A549 (cell line): Measurements from ENCODE around the gene DTD1. TPM values are rescaled to one million over a fixed set of nuclear protein-coding genes. Genes with fewer than 3 reads are reported as not detected.

Experiments used
- ATAC-seq, 2 experiments: fragments of 200-7000 bp in 1 of 2; fragments of >200 bp in 1 of 2; cut with Nextera tagmentation in 1 of 2; cut with Tn5 transposase in 1 of 2; 3 replicates each; pipeline versions ENCODE4 v1.8.0 to v1.9.1; 2018 to 2020; ENCODE audit warnings: mild to moderate bottlenecking in 1 of 2, moderate library complexity in 1 of 2
- CTCF ChIA-PET: fragments of 300-600 bp; sonication (Branson Sonifier 250); formaldehyde crosslinking; extraction: SDS; loops from one replicate; lab custom pipeline; 2021; ENCODE audit warnings: antibody characterized with exemption, inconsistent platforms; lab: Yijun Ruan, JAX
- POLR2A ChIA-PET: fragments of 350-600 bp; formaldehyde crosslinking; extraction: SDS; loops from one replicate; lab custom pipeline; 2021; ENCODE audit warnings: antibody characterized with exemption, inconsistent platforms; lab: Yijun Ruan, JAX
- DNase-seq, 2 experiments: peaks; one replicate each; pipeline versions ENCODE4 v3.0.0 to v3.0.0-alpha.2; 2011 to 2016; ENCODE audit warnings: low read depth in 1 of 2, low spot score in 1 of 2
- FAIRE-seq: peaks from 2 replicates; lab custom pipeline; 2011; peaks lifted over from hg19 to GRCh38; lab: Jason Lieb, UNC
- H3K27ac ChIP-seq, 2 experiments: fragments of >200 bp; sonication (Bioruptor Twin); formaldehyde crosslinking; 3 replicates each; pipeline ENCODE4 v1.5.1; 2016 to 2017
- H3K4me1 ChIP-seq: fragments of >200 bp; sonication (Bioruptor Twin); formaldehyde crosslinking; 3 replicates; pipeline ENCODE4 v1.6.1; 2016
- H3K4me2 ChIP-seq: fragments of >200 bp; sonication (Bioruptor Twin); formaldehyde crosslinking; 3 replicates; pipeline ENCODE4 v1.6.1; 2016
- H3K4me3 ChIP-seq: fragments of >200 bp; sonication (Bioruptor Twin); formaldehyde crosslinking; 3 replicates; pipeline ENCODE4 v1.5.1; 2016
- H3K9me3 ChIP-seq: fragments of >200 bp; sonication (Bioruptor Twin); formaldehyde crosslinking; 3 replicates; pipeline ENCODE4 v1.6.1; 2016
- CBX2 ChIP-seq: fragments of 200-600 bp; sonication (generic); IDR thresholded peaks from 2 replicates; pipeline ENCODE4 v1.6.1; 2016; ENCODE audit warnings: low read depth, mild to moderate bottlenecking, borderline replicate concordance
- CHD2 ChIP-seq: fragments of 150-350 bp; IDR thresholded peaks from 2 replicates; pipeline ENCODE4 v1.6.1; 2014; ENCODE audit warnings: low read length; ENCODE audit not compliant: partially characterized antibody
- ESRRA ChIP-seq: fragments of 150-350 bp; IDR thresholded peaks from 2 replicates; pipeline ENCODE4 v1.6.1; 2014; ENCODE audit warnings: mild to moderate bottlenecking, low read length, borderline replicate concordance
- FOSL2 ChIP-seq, 2 experiments: fragments of 450-650 bp in 1 of 2; fragments of >200 bp in 1 of 2; sonication (Bioruptor Twin) in 1 of 2; formaldehyde crosslinking; IDR thresholded peaks; 2 replicates each; pipeline versions ENCODE4 v1.5.0 to v1.6.1; 2016 to 2020; ENCODE audit warnings: mild to moderate bottlenecking in 1 of 2, moderate library complexity in 1 of 2
- FOXS1 ChIP-seq: fragments of 250-450 bp; sonication (Bioruptor Pico); IDR thresholded peaks from 2 replicates; pipeline ENCODE4 v1.5.0; 2020; ENCODE audit warnings: mild to moderate bottlenecking, moderate library complexity
- GATA3 ChIP-seq: IDR thresholded peaks from 2 replicates; pipeline ENCODE4 v1.6.1; 2012; ENCODE audit warnings: borderline replicate concordance
- HOXA7 ChIP-seq: fragments of 250-450 bp; sonication (Bioruptor Pico); IDR thresholded peaks from 2 replicates; pipeline ENCODE4 v1.5.0; 2020; ENCODE audit warnings: mild to moderate bottlenecking, moderate library complexity
- JUNB ChIP-seq: fragments of >200 bp; sonication (Bioruptor Twin); formaldehyde crosslinking; IDR thresholded peaks from 2 replicates; pipeline ENCODE4 v1.6.1; 2016
- KDM1A ChIP-seq: fragments of 200-600 bp; sonication (generic); IDR thresholded peaks from 2 replicates; pipeline ENCODE4 v1.6.1; 2016; ENCODE audit warnings: low read depth, mild to moderate bottlenecking
- KDM5A ChIP-seq: fragments of 200-600 bp; sonication (generic); IDR thresholded peaks from 2 replicates; pipeline ENCODE4 v1.6.1; 2016; ENCODE audit warnings: antibody characterized with exemption, mild to moderate bottlenecking
- MAFK ChIP-seq: fragments of 450-650 bp; IDR thresholded peaks from 2 replicates; pipeline ENCODE4 v1.6.1; 2014; ENCODE audit not compliant: partially characterized antibody
- NFE2L2 ChIP-seq: fragments of 150-350 bp; conservative IDR thresholded peaks from 2 replicates; pipeline ENCODE4 v1.6.1; 2014; ENCODE audit warnings: low read length
- NR3C1 ChIP-seq: fragments of >200 bp; sonication (Bioruptor Twin); formaldehyde crosslinking; IDR thresholded peaks from 3 replicates; pipeline ENCODE4 v1.6.1; 2017
- PHF8 ChIP-seq: fragments of 200-600 bp; sonication (generic); IDR thresholded peaks from 2 replicates; pipeline ENCODE4 v1.6.1; 2016; ENCODE audit warnings: low read depth, mild to moderate bottlenecking, antibody characterized with exemption, moderate library complexity, borderline replicate concordance
- RARB ChIP-seq: fragments of 250-450 bp; sonication (Bioruptor Pico); IDR thresholded peaks from 2 replicates; pipeline ENCODE4 v1.8.0; 2021; ENCODE audit warnings: mild to moderate bottlenecking, moderate library complexity
- RCOR1 ChIP-seq: fragments of 150-350 bp; IDR thresholded peaks from 2 replicates; pipeline ENCODE4 v1.6.1; 2014; ENCODE audit warnings: antibody characterized with exemption, low read length, low read depth
- RFX5 ChIP-seq: fragments of 450-650 bp; IDR thresholded peaks from 2 replicates; pipeline ENCODE4 v1.7.1; 2014; ENCODE audit warnings: antibody characterized with exemption, mild to moderate bottlenecking, moderate library complexity
- RNF2 ChIP-seq: fragments of 200-600 bp; sonication (generic); IDR thresholded peaks from 2 replicates; pipeline ENCODE4 v1.6.1; 2016; ENCODE audit warnings: low read depth, mild to moderate bottlenecking, antibody characterized with exemption, moderate library complexity, borderline replicate concordance
- SMC3 ChIP-seq: fragments of >200 bp; sonication (Bioruptor Twin); formaldehyde crosslinking; IDR thresholded peaks from 3 replicates; pipeline ENCODE4 v1.6.1; 2018; ENCODE audit warnings: inconsistent platforms
- TFCP2L1 ChIP-seq: fragments of 250-450 bp; sonication (Bioruptor Pico); IDR thresholded peaks from 2 replicates; pipeline ENCODE4 v1.5.0; 2021; ENCODE audit warnings: mild to moderate bottlenecking
- ZFP36 ChIP-seq: fragments of 450-650 bp; IDR thresholded peaks from 2 replicates; pipeline ENCODE4 v1.6.1; 2014; ENCODE audit warnings: borderline replicate concordance; ENCODE audit not compliant: partially characterized antibody
- WGBS: methylation state at CpG from one replicate; pipeline ENCODE4 v1.1.6; 2017; ENCODE audit errors: missing lambda C conversion rate; 5-methylcytosine and 5-hydroxymethylcytosine counted together
- polyA plus RNA-seq, 4 experiments: library from polyadenylated mRNA; depleted of rRNA in 3 of 4; stranded (reverse); fragments of >200 nt; fragmentation: RNase III in 1 of 4; extraction: RNeasy Plus Mini Kit Qiagen cat#74134 plus additional on column Dnase treatment in 1 of 4; gene quantifications; 2 replicates in 3 of 4; 3 replicates in 1 of 4; pipeline ENCODE4 v1.2.3, GENCODE V29; 2011 to 2017
- TF ChIP-seq, protein P1 (sequence below): fragments of >200 bp; sonication (Bioruptor Twin); formaldehyde crosslinking; IDR thresholded peaks from 3 replicates; pipeline ENCODE4 v1.6.1; 2016
- TF ChIP-seq, protein P2 (sequence below): fragments of 150-350 bp; IDR thresholded peaks from 2 replicates; pipeline ENCODE4 v1.6.1; 2014; ENCODE audit warnings: low read depth, mild to moderate bottlenecking, low read length

DTD1 gene
- polyA plus RNA-seq, 2 of the 4 experiments (the other 2 are of a cell fraction) = 72.8 to 99.3 TPM

DNA sequence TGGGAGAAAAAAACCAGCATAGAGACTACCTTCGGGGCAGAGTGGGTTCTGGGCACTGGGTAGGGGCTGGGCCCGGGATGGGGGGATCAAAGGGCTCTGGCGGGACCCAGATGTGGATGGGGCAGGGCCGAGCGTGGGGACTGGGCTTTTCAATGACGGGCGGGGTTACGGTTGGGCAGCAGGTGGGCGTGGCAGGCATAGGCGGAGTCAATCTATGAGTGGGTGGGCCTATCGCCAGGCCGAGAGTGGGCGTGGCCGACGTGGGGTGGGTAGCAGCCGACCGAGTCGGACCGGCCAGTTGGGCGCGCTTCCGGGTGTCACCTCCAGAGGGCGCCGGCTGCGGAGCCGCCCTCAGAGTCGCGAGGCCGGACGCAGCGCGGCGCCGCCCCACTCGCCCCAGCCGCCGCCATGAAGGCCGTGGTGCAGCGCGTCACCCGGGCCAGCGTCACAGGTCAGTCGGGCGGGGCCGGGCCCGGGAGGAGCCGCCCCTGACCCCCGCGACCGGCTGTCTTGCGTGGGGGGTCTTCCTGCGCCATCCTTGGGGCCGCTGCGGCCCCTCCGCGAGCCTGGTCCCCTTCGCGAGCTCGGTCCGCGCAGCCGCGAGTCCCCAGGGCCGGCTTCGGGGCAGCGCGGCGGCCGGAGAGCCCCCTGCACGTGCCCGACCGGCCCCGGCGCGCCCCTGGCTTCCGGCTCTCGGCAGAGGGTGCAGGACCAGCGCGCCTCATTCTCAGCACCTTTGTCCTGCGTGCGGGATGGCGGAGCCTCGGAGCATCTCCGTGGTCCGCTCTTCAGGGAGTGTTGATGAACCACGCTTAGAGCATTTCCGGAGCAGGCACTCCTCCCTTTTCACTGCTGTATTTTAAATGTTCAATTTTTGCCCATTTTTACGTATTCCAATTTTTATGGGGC is at the start of gene DTD1 (continued):
- peak; percentile 96; the same call in 1 of the 2 replicates for TF ChIP-seq PHF8
- TF ChIP-seq KDM1A = no peak; the same call in 1 of the 2 replicates
- no peak for TF ChIP-seq HOXA7 (CRISPR knock-in tag)
- no peak for TF ChIP-seq JUNB
- TF ChIP-seq FOSL2 (IDR thresholded peaks at IDR 0.05) = no peak
- TF ChIP-seq FOSL2 (CRISPR knock-in tag; IDR thresholded peaks at IDR 0.05) = 0 out of 2 replicates have a peak, but pooled peaks have one; percentile 12

GRCh38 chr20:18541741-18542140 is 46.1 kb upstream of the DTD1 start:
- peaks cover 18% of the 10 kb centered on the region for H3K4me1 ChIP-seq
- no peak for TF ChIP-seq ZFP36
- peak; percentile 10; the same call in 1 of the 2 replicates for TF ChIP-seq GATA3
- TF ChIP-seq CHD2 = no peak
- no peak for TF ChIP-seq SMC3
- TF ChIP-seq KDM5A = no peak
- no peak for TF ChIP-seq NFE2L2
- TF ChIP-seq FOSL2 (IDR thresholded peaks at IDR 0.05) = 0 out of 2 replicates have a peak, but pooled peaks have one; percentile 26
- peak; percentile 66 for TF ChIP-seq FOSL2 (CRISPR knock-in tag; IDR thresholded peaks at IDR 0.05)
- no peak for TF ChIP-seq PHF8
- TF ChIP-seq RNF2 = no peak
- no peak for TF ChIP-seq RCOR1
- TF ChIP-seq, all 56 proteins: peak for 2
- H3K27ac ChIP-seq = 0 out of 6 replicates have a peak overlapping the region, but pooled peaks of 1 of the 2 experiments have one; percentile 3
- no peaks in the 10 kb centered on the region for H3K9me3 ChIP-seq
- peak overlapping the region; percentile 21; the same call in 2 of the 3 replicates for H3K4me2 ChIP-seq
- CTCF ChIA-PET = interaction anchor here (1.0 to 1.4 kb wide), 2 partner anchors 13 to 15 kb away, joined by 4 to 6 read pairs; no protein-coding TSS in a partner anchor
- no peak overlapping the region for H3K4me3 ChIP-seq
- DNase-seq (peak in 1 of 2 experiments; percentile 19), FAIRE-seq (peak; percentile 81), ATAC-seq (peak; percentile 33 to 49; a peak in 2 of 6 replicates)
- 21% methylated on average over 5 of the region's 5 CpGs for WGBS
- POLR2A ChIA-PET = interaction anchor here (1.6 kb wide), 1 partner anchor 34 kb away, joined by 5 read pairs; the partner anchor contains the start of gene SEC23B

GRCh38 chr20:18543216-18543615 is 44.6 kb upstream of the DTD1 start:
- FAIRE-seq (no peak), ATAC-seq (no peak), DNase-seq (no peak)
- H3K4me1 ChIP-seq = peaks cover 18% of the 10 kb centered on the region
- TF ChIP-seq RARB (CRISPR knock-in tag) (no peak), NR3C1 (no peak), SMC3 (no peak), TFCP2L1 (CRISPR knock-in tag) (no peak), ESRRA (no peak), CBX2 (no peak), JUNB (no peak), NFE2L2 (no peak), PHF8 (no peak), GATA3 (no peak), FOXS1 (CRISPR knock-in tag) (no peak), MAFK (no peak), RFX5 (no peak)
- TF ChIP-seq, protein P1, sequence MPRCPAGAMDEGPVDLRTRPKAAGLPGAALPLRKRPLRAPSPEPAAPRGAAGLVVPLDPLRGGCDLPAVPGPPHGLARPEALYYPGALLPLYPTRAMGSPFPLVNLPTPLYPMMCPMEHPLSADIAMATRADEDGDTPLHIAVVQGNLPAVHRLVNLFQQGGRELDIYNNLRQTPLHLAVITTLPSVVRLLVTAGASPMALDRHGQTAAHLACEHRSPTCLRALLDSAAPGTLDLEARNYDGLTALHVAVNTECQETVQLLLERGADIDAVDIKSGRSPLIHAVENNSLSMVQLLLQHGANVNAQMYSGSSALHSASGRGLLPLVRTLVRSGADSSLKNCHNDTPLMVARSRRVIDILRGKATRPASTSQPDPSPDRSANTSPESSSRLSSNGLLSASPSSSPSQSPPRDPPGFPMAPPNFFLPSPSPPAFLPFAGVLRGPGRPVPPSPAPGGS = no peak
- TF ChIP-seq, protein P2, sequence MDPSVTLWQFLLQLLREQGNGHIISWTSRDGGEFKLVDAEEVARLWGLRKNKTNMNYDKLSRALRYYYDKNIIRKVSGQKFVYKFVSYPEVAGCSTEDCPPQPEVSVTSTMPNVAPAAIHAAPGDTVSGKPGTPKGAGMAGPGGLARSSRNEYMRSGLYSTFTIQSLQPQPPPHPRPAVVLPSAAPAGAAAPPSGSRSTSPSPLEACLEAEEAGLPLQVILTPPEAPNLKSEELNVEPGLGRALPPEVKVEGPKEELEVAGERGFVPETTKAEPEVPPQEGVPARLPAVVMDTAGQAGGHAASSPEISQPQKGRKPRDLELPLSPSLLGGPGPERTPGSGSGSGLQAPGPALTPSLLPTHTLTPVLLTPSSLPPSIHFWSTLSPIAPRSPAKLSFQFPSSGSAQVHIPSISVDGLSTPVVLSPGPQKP = no peak
- 86% methylated on average over 4 of the region's 4 CpGs for WGBS
- POLR2A ChIA-PET = no interaction called here
- no peak overlapping the region for H3K4me3 ChIP-seq
- H3K27ac ChIP-seq = no peak overlapping the region
- no peak overlapping the region for H3K4me2 ChIP-seq
- H3K9me3 ChIP-seq = no peaks in the 10 kb centered on the region
- CTCF ChIA-PET = no interaction called here
